NCI-H2171 treated with DMSO at 0.1 percent for 48 hours (cell line): Measurements from ENCODE around the gene YIF1A.
"Not testable (repeated sequence)": the region's sequence is repeated elsewhere in the genome, so short reads cannot be mapped to it uniquely, and the experiment has no call there.

Source experiments
- DNase-seq: peaks from one replicate; lab custom pipeline; 2025; lab: John Stamatoyannopoulos, UW

Gene YIF1A

GRCh38 chr11:66286699-66287098, 2.2 kb downstream of the YIF1A start:
- DNase-seq: no peak

- DNase-seq: no peak
Measured at GRCh38 chr11:66285250-66285947, 3.5 kb downstream of the YIF1A start.

DNA sequence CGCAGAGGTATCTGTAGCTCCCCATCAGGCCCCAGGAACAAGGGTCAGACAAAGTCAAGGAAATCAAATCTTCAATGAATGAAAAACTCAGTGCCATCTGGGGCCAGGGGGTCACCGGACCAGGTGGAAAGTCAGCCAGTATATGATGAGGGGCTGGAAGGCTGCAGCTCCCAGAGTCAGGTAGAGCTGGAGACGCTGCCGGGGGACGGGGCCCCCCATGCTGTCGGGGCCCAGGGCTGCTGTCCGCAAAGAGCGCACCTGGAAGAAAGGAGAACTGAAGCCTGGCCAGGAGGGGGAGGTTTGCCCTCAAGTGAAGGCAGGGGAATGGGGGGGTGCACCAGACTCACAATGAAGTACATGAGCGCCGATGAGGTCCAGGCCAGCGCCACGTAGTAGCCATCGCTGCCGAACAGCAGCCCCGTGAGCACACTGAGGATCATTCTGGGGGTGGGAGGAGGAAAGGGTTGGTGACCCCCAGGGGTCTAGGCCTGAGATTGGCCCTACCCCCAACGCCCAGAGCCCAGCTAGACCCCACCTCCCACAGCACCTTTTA, 4.3 kb downstream of the YIF1A start:
- no peak for DNase-seq

- DNase-seq: no peak
Measured at GRCh38 chr11:66283461-66284105, 5.4 kb downstream of the YIF1A start.

GRCh38 chr11:66282468-66283455, 6.2 kb downstream of the YIF1A start:
- DNase-seq: peak; percentile 97

GRCh38 chr11:66281776-66282467, 7.0 kb downstream of the YIF1A start:
- DNase-seq: no peak

- no peak for DNase-seq
Measured at GRCh38 chr11:66281001-66281400, 7.9 kb downstream of the YIF1A start.

DNA sequence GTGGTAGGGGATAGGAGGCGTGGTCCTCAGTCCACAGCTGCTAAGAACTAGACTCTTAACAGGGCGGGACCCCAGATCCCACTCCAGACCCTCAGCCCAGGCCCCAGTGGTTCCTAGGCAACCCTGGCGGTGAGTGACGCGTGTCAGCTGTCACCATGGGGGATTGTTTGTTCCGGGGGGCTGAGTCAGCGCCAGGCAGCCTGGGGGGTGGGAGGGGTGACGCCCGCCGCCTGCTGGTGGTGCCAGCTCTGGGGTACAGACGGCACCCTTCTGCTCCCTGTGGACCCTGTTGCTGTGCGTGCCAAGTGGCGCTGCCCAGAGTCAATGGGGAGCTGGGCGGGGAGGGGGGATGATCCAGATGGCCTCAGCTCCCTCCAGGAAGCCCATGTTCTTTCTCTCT, 8.5 kb downstream of the YIF1A start:
- DNase-seq: peak; percentile 92

- peak; percentile 71 for DNase-seq
Measured at GRCh38 chr11:66279092-66279734, 9.7 kb downstream of the YIF1A start.

DNA sequence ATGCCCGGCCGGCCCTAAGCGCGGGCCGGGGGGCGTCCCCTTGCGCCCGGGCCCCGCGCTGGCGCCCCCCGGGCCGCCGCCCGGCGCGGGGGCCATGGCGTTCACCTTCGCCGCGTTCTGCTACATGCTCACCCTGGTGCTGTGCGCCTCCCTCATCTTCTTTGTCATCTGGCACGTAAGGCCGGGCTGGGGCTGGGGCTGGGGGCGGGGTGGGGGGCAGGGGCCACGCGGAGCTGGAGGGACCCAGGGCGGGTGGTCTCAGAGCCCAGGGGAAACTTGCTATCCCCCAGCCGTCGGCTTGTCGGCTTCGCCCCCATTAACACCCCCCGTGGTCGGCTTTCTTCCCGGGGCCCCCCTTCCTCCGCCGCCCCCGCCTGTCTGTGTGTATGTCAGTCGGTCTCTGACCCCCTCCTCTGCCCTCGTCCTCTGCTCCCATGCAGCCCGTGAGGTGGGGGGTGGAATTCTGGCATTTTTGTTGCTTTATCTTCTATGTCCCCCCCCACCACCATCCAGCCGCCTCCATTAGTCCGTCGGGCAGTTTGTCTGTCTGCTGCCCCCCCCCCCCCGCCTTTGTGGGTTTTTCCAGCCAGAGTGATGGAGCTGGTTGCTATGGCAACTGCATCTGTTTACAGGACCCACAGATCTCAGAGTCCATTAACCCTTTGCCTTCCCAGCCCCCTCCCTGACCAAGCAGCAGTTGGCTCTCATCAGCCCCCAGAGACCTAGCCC, 10.4 kb downstream of the YIF1A start:
- DNase-seq: peak; percentile 50

DNA sequence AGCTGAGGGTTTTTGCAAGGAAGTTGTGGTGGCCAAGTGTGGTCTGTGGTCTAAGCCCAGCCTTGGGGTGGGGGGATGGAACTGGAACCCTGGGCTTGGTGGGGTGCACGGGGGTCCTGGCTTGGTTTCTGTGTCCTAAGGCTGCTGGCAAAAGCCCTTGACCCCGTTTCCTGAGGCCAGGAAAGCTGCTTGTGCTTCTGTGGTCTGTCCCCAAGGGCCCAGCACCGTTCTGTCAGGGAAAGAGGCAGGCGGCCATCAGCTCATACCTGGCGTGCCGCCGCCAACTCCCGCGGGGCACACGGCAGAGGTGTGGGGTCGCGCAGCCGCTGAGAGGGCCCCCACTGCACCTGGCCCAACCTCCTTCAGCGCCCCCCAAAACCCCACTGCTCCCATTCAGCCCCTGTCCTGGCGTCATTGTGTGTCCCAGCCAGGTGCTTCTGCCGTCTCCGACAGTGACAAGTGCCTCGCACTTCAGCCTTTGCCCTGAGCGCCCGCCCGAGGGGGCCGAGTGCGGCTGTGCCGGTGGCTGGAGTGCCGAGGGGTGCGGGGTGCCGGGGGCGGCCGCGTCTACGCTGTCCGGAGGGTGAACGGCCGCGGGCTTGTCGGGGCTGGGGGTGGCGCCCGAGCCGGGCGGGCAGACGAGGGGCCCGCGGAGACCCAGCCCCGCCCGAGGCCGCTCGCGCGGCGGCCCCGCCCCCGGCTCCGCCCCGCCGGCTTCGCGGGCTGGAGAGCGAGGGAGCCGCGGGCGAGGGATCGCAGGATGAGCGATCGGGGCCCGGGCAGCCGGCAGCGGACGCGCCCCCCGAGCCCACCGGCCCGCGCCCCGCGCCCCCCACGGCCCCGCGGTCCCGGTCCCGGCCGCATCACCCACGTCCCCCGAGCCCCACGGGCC, 11.2 kb downstream of the YIF1A start, which contains the start of gene CNIH2:
Gene CNIH2 (plus strand): TSS at position 705 of the 892 bp plus-strand sequence. CDS start 282 bp downstream, outside the sequence.
- peak; percentile 35 for DNase-seq

DNA sequence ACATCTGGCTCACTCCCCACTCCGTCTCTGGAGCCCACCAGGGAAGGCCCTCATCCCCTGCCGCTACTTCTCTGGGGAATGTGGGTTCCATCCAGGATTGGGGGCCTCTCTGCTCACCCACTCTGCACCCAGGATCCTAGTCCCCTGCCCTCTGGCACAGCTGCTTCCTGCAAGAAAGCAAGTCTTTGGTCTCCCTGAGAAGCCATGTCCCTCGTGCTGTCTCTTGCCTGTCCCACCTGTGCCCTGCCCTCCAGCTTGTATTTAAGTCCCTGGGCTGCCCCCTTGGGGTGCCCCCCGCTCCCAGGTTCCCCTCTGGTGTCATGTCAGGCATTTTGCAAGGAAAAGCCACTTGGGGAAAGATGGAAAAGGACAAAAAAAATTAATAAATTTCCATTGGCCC, 11.9 kb downstream of the YIF1A start:
- DNase-seq: not testable (repeated sequence)

DNA sequence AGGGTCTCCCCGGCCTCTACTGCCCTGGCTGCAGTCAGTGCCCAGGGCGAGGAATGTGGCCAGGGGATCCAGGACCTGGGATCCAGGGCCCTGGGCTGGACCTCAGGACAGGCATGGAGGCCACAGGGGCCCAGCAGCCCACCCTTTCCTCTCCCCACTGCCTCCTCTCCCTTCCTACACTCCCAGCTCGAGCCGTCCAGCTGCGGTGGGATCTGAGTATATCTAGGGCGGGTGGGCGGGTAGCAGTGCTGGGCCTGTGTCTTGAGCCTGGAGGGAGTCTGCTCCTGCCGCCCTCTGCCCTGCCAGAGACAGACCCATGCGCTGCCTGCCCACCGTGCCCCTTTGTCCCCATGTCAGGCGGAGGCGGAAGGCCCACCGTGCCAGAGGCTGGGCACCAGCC, 12.3 kb downstream of the YIF1A start:
- DNase-seq: not testable (repeated sequence)

DNA sequence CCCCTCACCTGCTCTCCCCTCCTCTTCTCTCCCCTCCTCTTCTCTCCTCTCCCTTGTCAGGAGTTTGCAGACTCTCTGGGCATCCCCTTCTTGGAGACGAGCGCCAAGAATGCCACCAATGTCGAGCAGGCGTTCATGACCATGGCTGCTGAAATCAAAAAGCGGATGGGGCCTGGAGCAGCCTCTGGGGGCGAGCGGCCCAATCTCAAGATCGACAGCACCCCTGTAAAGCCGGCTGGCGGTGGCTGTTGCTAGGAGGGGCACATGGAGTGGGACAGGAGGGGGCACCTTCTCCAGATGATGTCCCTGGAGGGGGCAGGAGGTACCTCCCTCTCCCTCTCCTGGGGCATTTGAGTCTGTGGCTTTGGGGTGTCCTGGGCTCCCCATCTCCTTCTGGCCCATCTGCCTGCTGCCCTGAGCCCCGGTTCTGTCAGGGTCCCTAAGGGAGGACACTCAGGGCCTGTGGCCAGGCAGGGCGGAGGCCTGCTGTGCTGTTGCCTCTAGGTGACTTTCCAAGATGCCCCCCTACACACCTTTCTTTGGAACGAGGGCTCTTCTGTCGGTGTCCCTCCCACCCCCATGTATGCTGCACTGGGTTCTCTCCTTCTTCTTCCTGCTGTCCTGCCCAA, 12.8 kb downstream of the YIF1A start:
- no peak for DNase-seq

GRCh38 chr11:66275396-66275795, 13.5 kb downstream of the YIF1A start:
- DNase-seq: no peak

DNA sequence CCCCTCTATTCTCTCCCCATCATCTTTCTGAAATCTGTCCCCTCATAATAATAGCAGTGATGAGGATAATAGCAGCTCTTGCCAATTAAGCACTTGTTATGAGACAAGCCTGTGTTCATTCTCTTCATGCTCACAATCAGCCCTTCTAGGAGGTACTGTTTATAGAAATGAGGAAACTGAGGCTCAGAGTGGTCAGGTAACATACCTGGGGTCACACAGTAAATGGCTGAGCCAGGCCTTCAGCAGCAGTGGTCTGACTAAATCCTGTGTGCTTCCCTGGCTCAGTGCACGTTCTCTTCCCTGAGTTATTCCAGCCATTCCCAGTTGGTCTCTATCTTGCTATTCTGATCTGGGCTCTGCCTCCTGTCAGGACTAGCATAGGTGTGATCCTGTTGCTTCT, 14.7 kb downstream of the YIF1A start:
- no peak for DNase-seq

GRCh38 chr11:66272596-66272995, 16.3 kb downstream of the YIF1A start:
- no peak for DNase-seq

- no peak for DNase-seq
Measured at GRCh38 chr11:66271816-66272215, 17.1 kb downstream of the YIF1A start.
